PFSK-1 (cell line): ENCODE data around the gene PCSK4.

Experiments used
- POLR2AphosphoS5 ChIP-seq: IDR thresholded peaks from 2 replicates; pipeline ENCODE4 v1.6.1; 2012; ENCODE audit warnings: low read depth, mild to moderate bottlenecking, control low read depth, low read length, moderate library complexity
- SIN3A ChIP-seq: IDR thresholded peaks from 2 replicates; pipeline ENCODE4 v1.6.1; 2012; ENCODE audit warnings: mild to moderate bottlenecking, low read length, moderate library complexity, borderline replicate concordance; ENCODE audit not compliant: insufficient read depth
- TAF1 ChIP-seq: IDR thresholded peaks from 2 replicates; pipeline ENCODE4 v1.6.1; 2012; ENCODE audit warnings: low read length, control low read depth, borderline replicate concordance; ENCODE audit not compliant: insufficient read depth

- TF ChIP-seq TAF1 (no peak), POLR2AphosphoS5 (no peak), SIN3A (no peak)
These were observed 22.5 kb downstream of the PCSK4 start for GRCh38 chr19:1467490-1468273.
